GM21515 (cell line): ENCODE results near the gene PMS1.
"Not testable (repeated sequence)": the region's sequence is repeated elsewhere in the genome, so short reads cannot be mapped to it uniquely, and the experiment has no call there.

Source experiments
- ATAC-seq: cut with Tn5 transposase; IDR thresholded peaks from one replicate; pipeline ENCODE4 v1.9.1; 2021; ENCODE audit not compliant: unreplicated experiment

The PMS1 gene

DNA sequence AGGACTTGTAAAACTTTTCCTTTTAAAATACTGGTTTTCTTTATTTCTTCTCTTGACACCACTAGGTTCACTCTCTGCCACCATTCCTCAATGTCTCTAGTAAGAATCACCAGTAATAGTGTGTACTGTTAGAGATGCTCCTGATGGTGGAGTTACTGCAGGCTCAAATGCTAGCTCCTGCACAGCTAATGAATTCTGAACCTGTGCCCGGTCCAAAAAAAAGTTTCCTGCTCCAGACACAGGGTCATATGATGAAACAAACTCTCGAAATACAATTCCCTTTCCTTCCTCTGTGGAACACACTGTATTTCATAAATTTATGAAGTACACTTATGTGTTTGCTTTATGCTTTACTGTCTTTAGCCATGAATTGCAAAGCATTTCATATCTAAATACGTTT lies 19.2 kb downstream of the PMS1 start:
- no peak for ATAC-seq

DNA sequence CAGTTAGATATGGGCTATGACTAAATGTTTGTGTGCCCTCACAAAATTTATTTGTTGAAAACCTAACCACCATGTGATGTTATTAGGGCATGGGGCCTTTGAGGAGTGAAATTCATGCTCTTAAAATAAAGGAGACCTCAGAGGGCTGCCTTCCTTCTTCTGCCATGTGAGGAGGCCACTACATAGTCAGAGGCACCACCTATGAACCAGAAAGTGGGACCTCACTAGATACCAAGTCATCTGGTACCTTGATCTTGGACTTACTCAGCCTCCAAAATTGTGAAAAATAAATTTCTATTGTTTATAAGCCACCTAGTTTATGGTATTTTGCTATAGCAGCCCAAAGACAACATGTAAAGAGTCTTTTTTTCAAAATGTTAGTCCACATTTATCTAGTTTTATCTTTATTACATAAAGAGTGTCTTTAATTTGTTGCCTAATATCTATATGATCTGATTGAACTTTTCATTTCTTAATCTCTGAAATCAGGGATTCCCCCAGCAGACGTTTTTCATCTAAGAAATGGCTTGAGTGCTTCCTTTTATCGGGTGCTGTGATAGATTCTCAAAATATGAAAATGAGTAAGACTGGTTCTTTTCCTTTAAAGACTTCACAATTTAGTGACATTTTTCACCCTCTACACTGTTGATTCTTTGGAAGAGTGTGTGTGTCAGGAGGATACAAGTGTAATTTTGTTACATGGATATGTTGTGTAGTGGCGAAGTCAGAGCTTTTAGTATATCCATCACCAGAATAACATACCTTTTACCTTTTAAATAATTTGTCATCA lies 34.2 kb downstream of the PMS1 start:
- ATAC-seq, result no peak

DNA sequence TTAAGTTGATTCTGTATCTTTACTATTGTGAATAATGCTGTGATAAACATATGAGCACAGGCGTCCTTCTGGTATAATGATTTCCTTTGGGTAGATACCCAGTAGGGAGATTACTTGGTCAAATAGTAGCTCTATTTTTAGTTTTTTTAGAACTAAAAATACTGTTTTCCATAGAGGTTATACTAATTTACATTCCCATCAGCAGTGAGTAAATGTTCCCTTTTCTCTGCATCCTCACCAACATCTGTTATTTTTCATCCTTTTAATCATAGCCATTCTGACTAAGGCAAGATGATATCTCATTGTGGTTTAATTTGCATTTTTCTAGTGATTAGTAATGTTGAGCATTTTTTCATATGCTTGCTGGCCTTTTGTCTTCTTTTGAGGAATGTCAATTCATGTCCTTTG lies 35.1 kb downstream of the PMS1 start:
- no peak for ATAC-seq

GRCh38 chr2:189821953-189822748 lies 37.9 kb downstream of the PMS1 start:
- no peak for ATAC-seq

DNA sequence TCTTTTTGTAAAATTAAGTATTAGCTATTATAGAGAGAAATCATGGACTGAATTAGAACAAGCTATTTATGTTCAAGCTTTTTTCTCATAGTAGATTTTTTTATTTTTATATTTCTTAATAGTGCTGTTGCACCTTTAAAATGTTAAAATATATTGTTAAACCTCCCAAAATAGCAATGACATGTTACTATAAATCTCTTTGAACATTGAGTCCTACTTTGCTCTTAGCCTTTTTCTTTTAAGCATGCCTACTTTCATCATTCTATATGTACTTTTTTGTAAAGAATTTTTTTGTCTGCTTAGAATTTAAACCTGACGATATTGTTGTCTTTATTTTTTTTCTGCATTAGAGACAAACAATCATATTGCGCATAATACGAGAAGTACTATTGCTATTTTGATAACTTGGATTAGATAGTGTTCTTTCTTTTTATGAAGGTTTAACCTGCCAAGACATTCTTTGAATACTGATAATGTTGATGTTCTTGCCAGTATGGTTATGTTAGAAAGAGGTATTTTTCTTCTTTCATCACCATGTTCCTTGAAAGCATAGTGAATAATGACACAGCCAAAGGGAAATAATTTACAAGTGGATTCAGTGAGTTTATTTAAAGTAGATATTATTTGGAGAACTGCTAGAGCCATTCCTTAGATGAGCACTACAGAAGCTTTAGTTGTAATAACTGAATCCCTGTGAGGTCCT lies 40.6 kb downstream of the PMS1 start:
- no peak for ATAC-seq

DNA sequence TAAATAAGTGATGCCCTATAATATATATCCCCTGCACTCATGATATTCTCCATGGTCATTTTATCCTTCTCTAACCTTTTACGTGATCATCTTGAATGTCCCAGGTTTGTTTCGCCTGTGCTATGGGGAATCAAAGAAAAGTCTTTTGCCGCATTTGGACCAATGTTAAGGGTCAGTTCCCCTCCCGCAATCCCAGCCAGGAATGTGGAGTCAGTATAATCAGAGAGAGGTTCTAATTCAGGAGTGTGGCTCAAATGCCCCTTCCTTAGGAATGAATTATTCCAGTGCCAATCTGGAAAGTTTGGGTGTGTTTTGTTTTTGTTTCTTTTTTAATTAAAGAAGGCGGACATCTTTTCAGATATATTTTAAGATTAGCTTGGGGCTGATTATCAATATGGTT lies 41.8 kb downstream of the PMS1 start:
- no peak for ATAC-seq

GRCh38 chr2:189829102-189829833 lies 45.0 kb downstream of the PMS1 start:
- no peak for ATAC-seq

DNA sequence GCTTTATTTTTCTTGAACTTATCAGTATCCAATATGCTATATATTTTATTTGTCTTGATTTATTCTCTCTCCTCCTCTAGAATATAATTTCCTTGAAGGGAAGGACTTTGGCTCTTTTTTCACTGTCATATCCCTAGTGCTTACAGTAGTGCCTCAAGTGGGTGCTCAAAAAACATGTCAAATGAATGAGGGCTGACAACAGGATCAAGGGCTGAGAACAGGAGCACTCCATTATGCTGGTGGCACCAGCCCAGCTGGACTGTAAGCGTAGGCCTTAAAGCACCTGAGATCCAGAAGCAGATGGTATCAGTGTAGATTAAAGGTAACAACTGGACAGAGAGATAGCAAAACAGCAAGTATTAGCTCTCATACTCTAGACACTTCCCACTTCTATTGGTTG lies 46.3 kb downstream of the PMS1 start:
- ATAC-seq, result no peak

- no peak for ATAC-seq
Measured at GRCh38 chr2:189834059-189834458, 49.8 kb downstream of the PMS1 start.

DNA sequence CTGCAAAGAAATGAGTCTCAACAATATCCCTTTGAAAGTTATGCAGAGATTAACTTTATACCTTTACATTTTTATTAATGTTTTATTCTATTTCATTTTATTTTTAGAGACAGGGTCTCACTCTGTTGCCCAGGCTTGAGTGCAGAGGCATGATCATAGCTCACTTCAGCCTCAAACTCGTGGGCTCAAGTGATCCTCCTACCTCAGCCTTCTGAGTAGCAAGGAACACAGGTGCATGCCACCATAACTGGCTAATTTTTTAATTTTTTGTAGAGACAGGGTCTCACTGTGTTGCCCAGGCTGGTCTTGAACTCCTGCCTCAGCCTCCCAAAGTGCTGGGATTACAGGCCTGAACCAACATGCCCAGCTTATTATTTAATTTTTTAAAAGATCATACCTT lies 50.4 kb downstream of the PMS1 start:
- ATAC-seq, result not testable (repeated sequence)

GRCh38 chr2:189835855-189836558 lies 51.8 kb downstream of the PMS1 start:
- no peak for ATAC-seq

DNA sequence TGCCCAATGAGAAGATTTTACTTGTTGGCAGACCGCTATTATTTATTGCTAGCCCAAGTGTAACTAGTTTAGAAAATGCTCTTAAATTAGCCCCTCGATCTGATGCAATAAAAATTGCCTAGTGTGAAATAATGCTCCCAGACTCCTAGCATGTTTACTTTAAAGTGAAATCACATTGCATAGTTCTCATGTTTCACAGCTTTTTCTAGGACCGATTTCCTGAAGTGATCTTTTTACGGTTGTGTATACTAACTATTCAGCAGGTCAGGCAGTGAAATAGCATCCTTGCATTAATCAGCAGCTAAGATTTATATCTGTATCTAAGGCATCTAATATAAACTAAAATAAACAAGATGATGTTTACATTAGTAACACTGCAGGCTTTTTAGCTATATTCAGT lies 52.4 kb downstream of the PMS1 start:
- ATAC-seq, result no peak

DNA sequence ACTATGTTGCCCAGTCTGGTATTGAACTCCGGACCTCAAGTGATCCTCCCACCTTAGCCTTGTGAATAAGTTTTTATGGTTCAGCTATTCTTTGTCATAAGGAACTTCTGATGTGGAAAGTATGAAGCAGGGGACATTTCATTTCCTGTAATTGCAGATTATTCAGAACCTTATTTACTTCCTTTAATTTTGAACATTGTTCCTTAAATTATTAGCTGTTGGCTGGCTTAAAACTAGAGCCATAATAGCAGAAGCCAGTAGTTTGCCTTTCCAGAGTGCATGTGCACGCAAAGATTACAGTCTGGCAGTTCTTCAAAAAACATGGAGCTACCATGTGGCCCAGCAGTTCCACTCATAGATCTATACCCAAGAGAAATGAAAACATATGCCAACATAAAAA lies 53.1 kb downstream of the PMS1 start:
- no peak for ATAC-seq

DNA sequence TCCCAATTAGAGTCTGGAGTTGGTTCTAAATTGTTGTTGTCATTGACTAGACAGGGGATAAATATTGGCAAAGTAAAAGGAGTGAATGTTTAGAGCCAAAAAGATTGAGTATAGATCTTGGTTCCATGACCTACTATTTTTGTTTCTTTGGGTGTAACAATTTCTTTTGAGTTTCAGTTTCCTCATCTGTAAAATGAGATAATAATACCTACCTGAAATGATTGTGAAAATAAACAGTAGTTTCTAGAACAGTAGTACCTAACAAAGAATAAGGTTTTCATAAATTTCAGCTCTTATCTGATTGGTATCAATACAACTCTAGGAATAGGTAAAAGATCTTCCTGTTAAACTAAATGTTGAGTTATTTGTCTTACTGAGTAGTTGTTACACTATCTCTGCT lies 56.8 kb downstream of the PMS1 start:
- ATAC-seq, result no peak

DNA sequence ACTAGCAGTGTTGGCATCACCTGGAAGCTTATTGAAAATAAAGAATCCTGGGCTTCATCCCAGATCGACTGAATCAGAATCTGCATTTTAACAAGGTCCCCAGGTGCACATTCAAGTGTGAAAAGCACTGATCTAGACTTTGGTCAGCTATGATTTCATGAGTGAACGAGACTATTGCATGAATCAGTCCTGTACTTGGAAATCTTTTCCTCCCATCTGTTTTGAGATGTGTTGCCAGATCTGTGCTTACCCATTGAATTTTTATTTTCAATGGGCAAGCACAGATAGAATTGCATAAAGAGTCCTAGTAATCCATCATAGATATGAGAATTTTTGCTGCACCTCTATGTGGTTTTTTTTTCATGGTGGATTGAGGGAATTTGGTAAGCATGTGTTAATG lies 64.0 kb downstream of the PMS1 start:
- ATAC-seq, result no peak

- no peak for ATAC-seq
Measured at GRCh38 chr2:189849550-189849949, 65.3 kb downstream of the PMS1 start.

DNA sequence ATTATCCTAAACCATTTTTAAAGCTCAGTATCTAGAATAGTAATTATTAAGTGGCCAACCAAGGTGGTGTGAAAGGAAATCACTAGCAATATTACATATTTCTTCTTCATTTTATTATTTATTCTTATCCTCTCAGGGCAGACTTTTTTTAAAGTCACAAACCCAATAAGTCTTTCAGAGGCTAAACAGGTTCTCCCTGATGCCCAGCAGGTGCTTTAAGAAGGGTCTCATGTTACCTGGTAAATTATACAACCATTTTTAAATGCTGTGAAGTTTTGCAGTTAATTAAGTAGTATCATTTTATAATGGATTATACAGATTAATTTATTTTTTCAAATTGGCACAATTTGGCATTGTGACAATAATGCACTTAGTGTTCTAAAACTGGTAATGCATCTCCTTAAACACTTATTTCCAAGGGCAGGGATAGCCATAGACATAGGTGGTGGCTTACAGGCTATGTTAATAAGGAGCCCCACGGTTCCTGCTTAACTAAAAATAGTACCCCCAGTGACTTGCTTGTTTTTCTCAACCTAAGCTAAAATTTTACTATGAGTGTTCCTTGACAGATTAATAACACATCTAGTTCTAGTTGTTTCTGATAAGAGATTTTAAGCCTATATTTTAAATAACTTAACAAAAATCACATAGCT lies 67.0 kb downstream of the PMS1 start:
- ATAC-seq, result no peak

DNA sequence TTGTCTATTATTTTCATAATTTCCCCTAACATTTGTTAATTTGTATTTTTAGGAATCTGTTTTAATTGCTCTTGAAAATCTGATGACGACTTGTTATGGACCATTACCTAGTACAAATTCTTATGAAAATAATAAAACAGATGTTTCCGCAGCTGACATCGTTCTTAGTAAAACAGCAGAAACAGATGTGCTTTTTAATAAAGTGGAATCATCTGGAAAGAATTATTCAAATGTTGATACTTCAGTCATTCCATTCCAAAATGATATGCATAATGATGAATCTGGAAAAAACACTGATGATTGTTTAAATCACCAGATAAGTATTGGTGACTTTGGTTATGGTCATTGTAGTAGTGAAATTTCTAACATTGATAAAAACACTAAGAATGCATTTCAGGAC lies 69.9 kb downstream of the PMS1 start:
- ATAC-seq, result no peak

DNA sequence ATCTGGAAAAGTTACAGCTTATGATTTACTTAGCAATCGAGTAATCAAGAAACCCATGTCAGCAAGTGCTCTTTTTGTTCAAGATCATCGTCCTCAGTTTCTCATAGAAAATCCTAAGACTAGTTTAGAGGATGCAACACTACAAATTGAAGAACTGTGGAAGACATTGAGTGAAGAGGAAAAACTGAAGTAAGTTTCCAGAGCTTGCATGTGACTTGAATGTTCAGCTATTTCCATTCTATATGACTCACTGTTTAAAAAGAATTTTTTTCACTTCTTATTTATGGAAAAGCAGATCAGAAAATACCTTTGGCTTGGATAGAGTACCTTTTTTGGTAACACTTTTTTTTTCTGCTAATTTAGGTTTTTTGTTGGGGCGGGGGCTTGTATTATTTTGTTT lies 70.7 kb downstream of the PMS1 start:
- ATAC-seq, result no peak

DNA sequence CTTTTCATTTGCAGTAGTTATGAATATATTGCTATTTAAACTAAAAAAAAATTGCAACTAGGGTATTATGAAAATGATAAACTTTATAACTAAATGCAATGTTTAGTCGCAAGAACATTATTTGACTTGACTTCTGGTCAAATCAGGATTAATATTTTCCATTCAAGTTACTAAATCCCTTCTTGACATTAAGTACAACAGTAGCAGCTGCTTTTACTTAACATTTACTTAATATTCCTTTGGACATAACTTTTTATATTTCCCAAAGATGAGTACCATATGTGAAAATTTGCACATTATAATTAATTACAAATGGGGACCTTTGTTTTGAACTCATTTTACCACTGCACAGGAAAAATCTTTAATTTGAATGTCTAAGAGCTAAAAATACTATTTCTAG lies 74.0 kb downstream of the PMS1 start:
- no peak for ATAC-seq
